ENCODE data around the gene OXER1. TPM values are rescaled to one million over a fixed set of nuclear protein-coding genes. Genes with fewer than 3 reads are reported as not detected.
A peak's percentile ranks its signal among the peaks of the same experiment; 100 is the strongest.

The OXER1 gene, protein sequence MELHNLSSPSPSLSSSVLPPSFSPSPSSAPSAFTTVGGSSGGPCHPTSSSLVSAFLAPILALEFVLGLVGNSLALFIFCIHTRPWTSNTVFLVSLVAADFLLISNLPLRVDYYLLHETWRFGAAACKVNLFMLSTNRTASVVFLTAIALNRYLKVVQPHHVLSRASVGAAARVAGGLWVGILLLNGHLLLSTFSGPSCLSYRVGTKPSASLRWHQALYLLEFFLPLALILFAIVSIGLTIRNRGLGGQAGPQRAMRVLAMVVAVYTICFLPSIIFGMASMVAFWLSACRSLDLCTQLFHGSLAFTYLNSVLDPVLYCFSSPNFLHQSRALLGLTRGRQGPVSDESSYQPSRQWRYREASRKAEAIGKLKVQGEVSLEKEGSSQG
- total RNA-seq (2021) (0.46 and 0.90 TPM in 2 replicates), Bru-seq, nascent RNA (not detected), BruChase-seq, experiment 1, labeled RNA remaining after a 2-hour chase (percentile 30 among the genes with signal in this experiment), BruChase-seq, experiment 2, labeled RNA remaining after a 6-hour chase (percentile 40 among the genes with signal in this experiment)
- long read RNA-seq, partial matches to known transcripts = 0 of 1 reads
- long read RNA-seq, other reads (novel, unspliced or antisense) = 0 of 1 reads

DNA sequence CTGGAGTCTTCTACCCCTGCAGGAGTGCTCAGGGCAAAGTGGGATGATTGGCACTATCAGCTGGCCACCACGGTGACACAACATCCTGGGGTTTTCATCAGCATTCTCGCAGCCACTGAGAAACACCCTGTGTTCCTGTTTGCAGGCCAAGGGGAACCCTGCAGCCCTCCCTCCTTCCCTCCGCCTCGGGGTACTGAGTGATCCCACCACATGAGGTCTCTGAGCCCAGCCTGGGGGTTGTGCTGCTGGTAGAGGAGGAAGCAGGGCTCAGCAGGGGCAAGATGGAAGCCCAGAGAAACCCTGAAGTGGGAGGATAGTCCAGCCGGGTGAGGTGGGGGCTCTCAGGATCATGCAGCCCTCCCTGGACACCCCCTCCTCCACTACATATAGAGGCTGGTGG is at the start of gene OXER1:
Gene OXER1, minus strand, starts transcription at position 40 of the 400 bp plus-strand sequence. CDS start 73 bp downstream, outside the sequence.
- intact Hi-C loops (cut with micrococcal nuclease; ENCODE audit: unreplicated experiment) = no loop called here
- no peaks in the 10 kb centered on the region for H3K4me1 ChIP-seq (ENCODE audit: insufficient read depth, low read length, poor library complexity, severe bottlenecking)
- ChIA-PET CTCF (no interaction called here), POLR2A (ENCODE audit: low non-redundant PET) (no interaction called here)
- no peak for DNase-seq (ENCODE audit: low spot score)
- no peak within 1 kb of the TSS for H3K27ac ChIP-seq (ENCODE audit: low read depth, low read length, poor library complexity, severe bottlenecking)
- TF ChIP-seq, protein P1, sequence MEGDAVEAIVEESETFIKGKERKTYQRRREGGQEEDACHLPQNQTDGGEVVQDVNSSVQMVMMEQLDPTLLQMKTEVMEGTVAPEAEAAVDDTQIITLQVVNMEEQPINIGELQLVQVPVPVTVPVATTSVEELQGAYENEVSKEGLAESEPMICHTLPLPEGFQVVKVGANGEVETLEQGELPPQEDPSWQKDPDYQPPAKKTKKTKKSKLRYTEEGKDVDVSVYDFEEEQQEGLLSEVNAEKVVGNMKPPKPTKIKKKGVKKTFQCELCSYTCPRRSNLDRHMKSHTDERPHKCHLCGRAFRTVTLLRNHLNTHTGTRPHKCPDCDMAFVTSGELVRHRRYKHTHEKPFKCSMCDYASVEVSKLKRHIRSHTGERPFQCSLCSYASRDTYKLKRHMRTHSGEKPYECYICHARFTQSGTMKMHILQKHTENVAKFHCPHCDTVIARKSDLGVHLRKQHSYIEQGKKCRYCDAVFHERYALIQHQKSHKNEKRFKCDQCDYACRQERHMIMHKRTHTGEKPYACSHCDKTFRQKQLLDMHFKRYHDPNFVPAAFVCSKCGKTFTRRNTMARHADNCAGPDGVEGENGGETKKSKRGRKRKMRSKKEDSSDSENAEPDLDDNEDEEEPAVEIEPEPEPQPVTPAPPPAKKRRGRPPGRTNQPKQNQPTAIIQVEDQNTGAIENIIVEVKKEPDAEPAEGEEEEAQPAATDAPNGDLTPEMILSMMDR (conservative IDR thresholded peaks at IDR 0.05; ENCODE audit: low read depth, low read length) = no peak
- TF ChIP-seq EZH2 (IDR thresholded peaks at IDR 0.05; ENCODE audit: borderline replicate concordance, low read depth, low read length, poor library complexity, severe bottlenecking) = no peak
- H3K36me3 ChIP-seq (ENCODE audit: insufficient read depth, low read length, poor library complexity, severe bottlenecking) = no peaks in the 10 kb centered on the region
- no peaks in the 10 kb centered on the region for H3K27me3 ChIP-seq (replicated peaks; ENCODE audit: insufficient read depth, low read depth, low read length, poor library complexity)
- H3K4me3 ChIP-seq (ENCODE audit: low read depth, low read length, poor library complexity, severe bottlenecking) = no peak within 1 kb of the TSS
- BruUV-seq (replicated peaks) = no TSS peak
- H3K9me3 ChIP-seq (ENCODE audit: low read depth, low read length, poor library complexity, severe bottlenecking) = no peaks in the 10 kb centered on the region

DNA sequence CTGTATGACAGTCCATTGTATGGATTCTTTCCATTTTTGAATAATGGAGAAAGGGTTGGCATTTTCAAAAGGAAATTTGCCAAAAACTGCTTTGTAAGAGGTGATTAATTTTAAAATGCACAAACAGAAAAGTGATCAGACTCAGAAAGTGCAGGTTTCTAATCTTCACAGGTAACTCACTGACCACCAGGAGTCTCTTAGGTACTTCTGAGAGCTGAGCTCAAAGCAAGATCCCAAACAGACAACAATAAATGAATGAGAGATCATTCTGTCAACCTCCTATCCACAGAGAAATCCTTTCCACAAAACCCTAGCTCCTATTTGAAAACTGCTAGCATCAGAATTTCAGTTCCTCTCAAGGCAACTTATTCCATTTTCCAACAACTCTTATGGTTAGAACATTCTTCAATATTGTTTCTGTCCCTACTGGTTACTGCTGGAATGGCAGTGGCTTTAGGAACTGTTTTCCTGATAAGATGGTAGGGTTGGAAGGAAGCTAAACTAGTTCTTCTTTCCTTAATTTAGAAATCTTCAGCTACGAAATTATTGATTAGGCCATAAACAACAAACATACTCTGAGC is 49.1 kb upstream of the OXER1 start:
- CTCF ChIA-PET = no interaction called here
- H3K4me1 ChIP-seq (ENCODE audit: insufficient read depth, low read length, poor library complexity, severe bottlenecking) = no peaks in the 10 kb centered on the region
- no peak overlapping the region for H3K4me3 ChIP-seq (ENCODE audit: low read depth, low read length, poor library complexity, severe bottlenecking)
- BruUV-seq (replicated peaks) = no TSS peak
- H3K36me3 ChIP-seq (ENCODE audit: insufficient read depth, low read length, poor library complexity, severe bottlenecking) = no peaks in the 10 kb centered on the region
- POLR2A ChIA-PET (ENCODE audit: low non-redundant PET) = no interaction called here
- intact Hi-C loops (cut with micrococcal nuclease; ENCODE audit: unreplicated experiment) = no loop called here
- no peaks in the 10 kb centered on the region for H3K9me3 ChIP-seq (ENCODE audit: low read depth, low read length, poor library complexity, severe bottlenecking)
- DNase-seq (ENCODE audit: low spot score) = peak; percentile 62
- TF ChIP-seq EZH2 (IDR thresholded peaks at IDR 0.05; ENCODE audit: borderline replicate concordance, low read depth, low read length, poor library complexity, severe bottlenecking) = no peak
- TF ChIP-seq, protein P1 (conservative IDR thresholded peaks at IDR 0.05; ENCODE audit: low read depth, low read length) = peak; percentile 59
- H3K27me3 ChIP-seq (replicated peaks; ENCODE audit: insufficient read depth, low read depth, low read length, poor library complexity) = no peaks in the 10 kb centered on the region
- H3K27ac ChIP-seq (ENCODE audit: low read depth, low read length, poor library complexity, severe bottlenecking) = no peak overlapping the region

DNA sequence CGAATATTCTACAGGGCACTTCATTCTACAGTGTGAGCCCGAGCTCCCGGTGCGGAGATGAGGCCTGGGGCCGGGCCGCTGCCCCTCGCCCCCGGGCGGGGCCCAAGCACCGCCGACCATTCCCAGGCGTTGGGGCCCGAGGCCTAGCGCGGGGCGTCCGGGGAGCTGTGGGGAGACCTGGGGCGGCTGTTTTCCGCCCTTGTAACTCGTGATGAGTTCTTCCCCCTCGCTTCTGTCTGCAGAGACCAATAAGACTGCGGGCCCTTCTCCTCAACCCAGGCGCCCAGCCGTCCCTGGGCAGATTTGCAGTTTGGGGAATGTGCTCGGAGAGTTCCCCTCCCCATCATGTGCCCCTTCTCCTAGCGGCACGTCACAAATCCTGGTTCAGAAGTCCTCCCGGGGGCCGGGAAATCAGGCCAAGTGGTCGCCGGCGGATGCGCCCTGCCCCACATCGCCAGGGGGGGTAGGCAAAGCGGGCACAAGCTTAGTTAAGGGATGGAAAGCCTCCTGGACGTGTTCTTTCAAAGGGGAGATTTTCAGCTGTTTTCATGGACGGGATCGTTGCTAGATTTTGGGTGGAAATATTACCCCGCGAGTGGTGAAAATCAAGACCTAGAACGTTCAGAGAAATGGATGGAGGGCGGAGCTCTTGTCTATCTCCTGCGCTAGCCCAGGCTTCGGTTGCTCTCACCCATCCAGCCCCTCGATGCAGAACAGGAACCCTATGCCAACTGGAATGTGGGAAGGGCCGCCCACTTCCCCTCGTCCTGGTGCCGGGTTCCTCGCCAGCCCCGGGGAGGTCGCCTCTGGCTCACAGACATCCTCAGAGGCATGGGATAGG is 47.3 kb upstream of the OXER1 start:
- Histone ChIP-seq H3K36me3 (ENCODE audit: insufficient read depth, low read length, poor library complexity, severe bottlenecking) (no peaks in the 10 kb centered on the region), H3K4me1 (ENCODE audit: insufficient read depth, low read length, poor library complexity, severe bottlenecking) (no peaks in the 10 kb centered on the region), H3K27me3 (replicated peaks; ENCODE audit: insufficient read depth, low read depth, low read length, poor library complexity) (no peaks in the 10 kb centered on the region), H3K9me3 (ENCODE audit: low read depth, low read length, poor library complexity, severe bottlenecking) (no peaks in the 10 kb centered on the region), H3K4me3 (ENCODE audit: low read depth, low read length, poor library complexity, severe bottlenecking) (peak overlapping the region; percentile 75), H3K27ac (ENCODE audit: low read depth, low read length, poor library complexity, severe bottlenecking) (peak overlapping the region; percentile 99)
- CTCF ChIA-PET = no interaction called here
- intact Hi-C loops (cut with micrococcal nuclease; ENCODE audit: unreplicated experiment) = loop anchor here (1.0 kb wide), 1 partner anchor 316 kb away; no protein-coding TSS in a partner anchor
- DNase-seq (ENCODE audit: low spot score) = peak; percentile 73
- POLR2A ChIA-PET (ENCODE audit: low non-redundant PET) = interaction anchor here (0.5 to 1.1 kb wide), 2 partner anchors 136 to 314 kb away, joined by 4 to 8 read pairs; no protein-coding TSS in a partner anchor
- TF ChIP-seq, protein P1 (conservative IDR thresholded peaks at IDR 0.05; ENCODE audit: low read depth, low read length) = no peak
- no peak for TF ChIP-seq EZH2 (IDR thresholded peaks at IDR 0.05; ENCODE audit: borderline replicate concordance, low read depth, low read length, poor library complexity, severe bottlenecking)
- BruUV-seq (replicated peaks) = TSS peak; percentile 36

Data from A673 (cell line).